AG04450 (cell line): ENCODE results near the gene SFMBT2. TPM values are rescaled to one million over a fixed set of nuclear protein-coding genes. Genes with fewer than 3 reads are reported as not detected.

Experiments
- CTCF ChIA-PET: fragments of 300-600, 350-600 bp; formaldehyde crosslinking; extraction: SDS; loops from one replicate; lab custom pipeline; 2022; ENCODE audit warnings: antibody characterized with exemption, inconsistent platforms; lab: Charles Lee
- POLR2A ChIA-PET: fragments of 350-600 bp; formaldehyde crosslinking; extraction: SDS; loops from one replicate; lab custom pipeline; 2021; ENCODE audit warnings: antibody characterized with exemption, inconsistent platforms; lab: Yijun Ruan, JAX
- DNase-seq: peaks from one replicate; pipeline ENCODE4 v3.0.0-alpha.2; 2011; ENCODE audit warnings: low read depth, low spot score
- H3K27ac ChIP-seq: one replicate; pipeline ENCODE4 v1.5.1; 2012; ENCODE audit warnings: low read depth, low read length, control low read depth
- H3K27me3 ChIP-seq: one replicate; pipeline ENCODE4 v1.6.0; 2012; ENCODE audit warnings: low read length; ENCODE audit not compliant: control insufficient read depth, insufficient read depth
- H3K4me3 ChIP-seq: 2 replicates; pipeline ENCODE4 v1.5.1; 2011; ENCODE audit warnings: mild to moderate bottlenecking, low read depth, low read length, control low read depth
- H3K9me3 ChIP-seq: 2 replicates; pipeline ENCODE4 v1.5.1; 2012; ENCODE audit warnings: low read length; ENCODE audit not compliant: control insufficient read depth, insufficient read depth
- CTCF ChIP-seq: IDR thresholded peaks from 2 replicates; pipeline ENCODE4 v1.5.1; 2011; ENCODE audit warnings: low read depth, low read length, control low read depth, inconsistent platforms
- polyA plus RNA-seq: library from polyadenylated mRNA; depleted of rRNA; stranded (reverse); fragments of >200 nt; gene quantifications from 2 replicates; pipeline ENCODE4 v1.2.3, GENCODE V29; 2011

SFMBT2 gene
- polyA plus RNA-seq, 1 experiment, result 1.4 TPM

- POLR2A ChIA-PET, result no interaction called here
- peaks cover 14% of the 10 kb centered on the region; the same call in 1 of the 2 replicates for H3K9me3 ChIP-seq
- CTCF ChIA-PET, result interaction anchor here (0.7 to 2.7 kb wide), 7 partner anchors 170 to 742 kb away, joined by 3 to 9 read pairs (median 3); no protein-coding TSS in a partner anchor
- DNase-seq, result no peak
- H3K27ac ChIP-seq, result no peak overlapping the region
- peaks cover 49% of the 10 kb centered on the region for H3K27me3 ChIP-seq
- peak overlapping the region; percentile 67 for H3K4me3 ChIP-seq
- no peak for TF ChIP-seq CTCF
These were observed 1.6 kb downstream of the SFMBT2 start for GRCh38 chr10:7409045-7409731.

- ChIA-PET CTCF (interaction anchor here (0.7 to 1.0 kb wide), 4 partner anchors 171 to 652 kb away, joined by 3 read pairs; no protein-coding TSS in a partner anchor), POLR2A (no interaction called here)
- peak; percentile 42 for TF ChIP-seq CTCF
- no peak for DNase-seq
- Histone ChIP-seq H3K4me3 (peak overlapping the region; percentile 67), H3K9me3 (peaks cover 14% of the 10 kb centered on the region; the same call in 1 of the 2 replicates), H3K27me3 (peaks cover 46% of the 10 kb centered on the region), H3K27ac (no peak overlapping the region)
These were observed 2.4 kb downstream of the SFMBT2 start for GRCh38 chr10:7408291-7409044.

GRCh38 chr10:7407368-7408290 is 3.2 kb downstream of the SFMBT2 start:
- TF ChIP-seq CTCF, result no peak
- Histone ChIP-seq H3K4me3 (peak overlapping the region; percentile 67), H3K9me3 (peaks cover 14% of the 10 kb centered on the region; the same call in 1 of the 2 replicates), H3K27me3 (peaks cover 37% of the 10 kb centered on the region), H3K27ac (no peak overlapping the region)
- CTCF ChIA-PET, result interaction anchor here (0.9 kb wide), 1 partner anchor 286 kb away, joined by 3 read pairs; no protein-coding TSS in a partner anchor
- POLR2A ChIA-PET, result no interaction called here
- DNase-seq, result no peak

- no peak for TF ChIP-seq CTCF
- H3K4me3 ChIP-seq, result peak overlapping the region; percentile 67; the same call in 1 of the 2 replicates
- peaks cover 29% of the 10 kb centered on the region for H3K27me3 ChIP-seq
- no peak for DNase-seq
- peaks cover 14% of the 10 kb centered on the region; the same call in 1 of the 2 replicates for H3K9me3 ChIP-seq
- CTCF ChIA-PET, result no interaction called here
- POLR2A ChIA-PET, result no interaction called here
- no peak overlapping the region for H3K27ac ChIP-seq
These were observed 4.0 kb downstream of the SFMBT2 start for GRCh38 chr10:7406712-7407333.
